A549 (cell line): ENCODE measurements around the gene FUT8. TPM values are rescaled to one million over a fixed set of nuclear protein-coding genes. Genes with fewer than 3 reads are reported as not detected.

Experiments
- ATAC-seq, 2 experiments: fragments of 200-7000 bp in 1 of 2; fragments of >200 bp in 1 of 2; cut with Nextera tagmentation in 1 of 2; cut with Tn5 transposase in 1 of 2; 3 replicates each; pipeline versions ENCODE4 v1.8.0 to v1.9.1; 2018 to 2020; ENCODE audit warnings: mild to moderate bottlenecking in 1 of 2, moderate library complexity in 1 of 2
- CTCF ChIA-PET: fragments of 300-600 bp; sonication (Branson Sonifier 250); formaldehyde crosslinking; extraction: SDS; loops from one replicate; lab custom pipeline; 2021; ENCODE audit warnings: antibody characterized with exemption, inconsistent platforms; lab: Yijun Ruan, JAX
- POLR2A ChIA-PET: fragments of 350-600 bp; formaldehyde crosslinking; extraction: SDS; loops from one replicate; lab custom pipeline; 2021; ENCODE audit warnings: antibody characterized with exemption, inconsistent platforms; lab: Yijun Ruan, JAX
- DNase-seq, 2 experiments: peaks; one replicate each; pipeline versions ENCODE4 v3.0.0 to v3.0.0-alpha.2; 2011 to 2016; ENCODE audit warnings: low read depth in 1 of 2, low spot score in 1 of 2
- FAIRE-seq: peaks from 2 replicates; lab custom pipeline; 2011; peaks lifted over from hg19 to GRCh38; lab: Jason Lieb, UNC
- H3K27ac ChIP-seq, 2 experiments: fragments of >200 bp; sonication (Bioruptor Twin); formaldehyde crosslinking; 3 replicates each; pipeline ENCODE4 v1.5.1; 2016 to 2017
- H3K4me1 ChIP-seq: fragments of >200 bp; sonication (Bioruptor Twin); formaldehyde crosslinking; 3 replicates; pipeline ENCODE4 v1.6.1; 2016
- H3K4me2 ChIP-seq: fragments of >200 bp; sonication (Bioruptor Twin); formaldehyde crosslinking; 3 replicates; pipeline ENCODE4 v1.6.1; 2016
- H3K4me3 ChIP-seq: fragments of >200 bp; sonication (Bioruptor Twin); formaldehyde crosslinking; 3 replicates; pipeline ENCODE4 v1.5.1; 2016
- H3K9me3 ChIP-seq: fragments of >200 bp; sonication (Bioruptor Twin); formaldehyde crosslinking; 3 replicates; pipeline ENCODE4 v1.6.1; 2016
- CEBPB ChIP-seq, 2 experiments: fragments of >200 bp in 1 of 2; sonication (Bioruptor Twin) in 1 of 2; formaldehyde crosslinking in 1 of 2; IDR thresholded peaks; 2 replicates each; pipeline ENCODE4 v1.6.1; 2012 to 2016
- CHD2 ChIP-seq: fragments of 150-350 bp; IDR thresholded peaks from 2 replicates; pipeline ENCODE4 v1.6.1; 2014; ENCODE audit warnings: low read length; ENCODE audit not compliant: partially characterized antibody
- EHMT2 ChIP-seq: fragments of 200-600 bp; sonication (generic); IDR thresholded peaks from 2 replicates; pipeline ENCODE4 v1.6.1; 2016; ENCODE audit warnings: antibody characterized with exemption, low read depth, mild to moderate bottlenecking, moderate library complexity
- FOSL2 ChIP-seq, 2 experiments: fragments of 450-650 bp in 1 of 2; fragments of >200 bp in 1 of 2; sonication (Bioruptor Twin) in 1 of 2; formaldehyde crosslinking; IDR thresholded peaks; 2 replicates each; pipeline versions ENCODE4 v1.5.0 to v1.6.1; 2016 to 2020; ENCODE audit warnings: mild to moderate bottlenecking in 1 of 2, moderate library complexity in 1 of 2
- GATA3 ChIP-seq: IDR thresholded peaks from 2 replicates; pipeline ENCODE4 v1.6.1; 2012; ENCODE audit warnings: borderline replicate concordance
- HDAC2 ChIP-seq: fragments of 200-600 bp; sonication (generic); IDR thresholded peaks from 2 replicates; pipeline ENCODE4 v1.6.1; 2016
- HEYL ChIP-seq: fragments of 250-450 bp; sonication (Bioruptor Pico); IDR thresholded peaks from 2 replicates; pipeline ENCODE4 v1.8.0; 2021; ENCODE audit warnings: mild to moderate bottlenecking, moderate library complexity
- HOXB13 ChIP-seq: fragments of 250-450 bp; sonication (Bioruptor Pico); IDR thresholded peaks from 2 replicates; pipeline ENCODE4 v1.5.0; 2020; ENCODE audit warnings: low read depth, mild to moderate bottlenecking, moderate library complexity
- JUN ChIP-seq, 2 experiments: fragments of >200 bp; sonication (Bioruptor Twin); formaldehyde crosslinking; IDR thresholded peaks; 2 replicates in 1 of 2; 3 replicates in 1 of 2; pipeline ENCODE4 v1.6.1; 2016 to 2017
- JUNB ChIP-seq: fragments of >200 bp; sonication (Bioruptor Twin); formaldehyde crosslinking; IDR thresholded peaks from 2 replicates; pipeline ENCODE4 v1.6.1; 2016
- MAZ ChIP-seq: fragments of 150-350 bp; IDR thresholded peaks from 2 replicates; pipeline ENCODE4 v1.6.1; 2014; ENCODE audit warnings: antibody characterized with exemption, low read depth, low read length, borderline replicate concordance
- NFE2L2 ChIP-seq: fragments of 150-350 bp; conservative IDR thresholded peaks from 2 replicates; pipeline ENCODE4 v1.6.1; 2014; ENCODE audit warnings: low read length
- NPAS2 ChIP-seq: fragments of 250-450 bp; sonication (Bioruptor Pico); IDR thresholded peaks from 2 replicates; pipeline ENCODE4 v1.8.0; 2022; ENCODE audit warnings: mild to moderate bottlenecking, moderate library complexity, borderline replicate concordance
- NR3C1 ChIP-seq: fragments of >200 bp; sonication (Bioruptor Twin); formaldehyde crosslinking; IDR thresholded peaks from 3 replicates; pipeline ENCODE4 v1.6.1; 2017
- PHF8 ChIP-seq: fragments of 200-600 bp; sonication (generic); IDR thresholded peaks from 2 replicates; pipeline ENCODE4 v1.6.1; 2016; ENCODE audit warnings: low read depth, mild to moderate bottlenecking, antibody characterized with exemption, moderate library complexity, borderline replicate concordance
- POLR2AphosphoS2 ChIP-seq: conservative IDR thresholded peaks from 2 replicates; pipeline ENCODE4 v1.6.1; 2012; ENCODE audit warnings: low read length, improper control_type of control experiment, inconsistent platforms
- RAD21 ChIP-seq, 2 experiments: fragments of >200 bp in 1 of 2; sonication (Bioruptor Twin) in 1 of 2; formaldehyde crosslinking in 1 of 2; IDR thresholded peaks in 1 of 2; conservative IDR thresholded peaks in 1 of 2; 2 replicates in 1 of 2; 3 replicates in 1 of 2; pipeline ENCODE4 v1.6.1; 2012 to 2018; ENCODE audit warnings: inconsistent platforms in 1 of 2
- RFX5 ChIP-seq: fragments of 450-650 bp; IDR thresholded peaks from 2 replicates; pipeline ENCODE4 v1.7.1; 2014; ENCODE audit warnings: antibody characterized with exemption, mild to moderate bottlenecking, moderate library complexity
- SMC3 ChIP-seq: fragments of >200 bp; sonication (Bioruptor Twin); formaldehyde crosslinking; IDR thresholded peaks from 3 replicates; pipeline ENCODE4 v1.6.1; 2018; ENCODE audit warnings: inconsistent platforms
- SREBF2 ChIP-seq: fragments of 450-650 bp; IDR thresholded peaks from 2 replicates; pipeline ENCODE4 v1.6.1; 2014; ENCODE audit warnings: mild to moderate bottlenecking, moderate library complexity
- TFCP2L1 ChIP-seq: fragments of 250-450 bp; sonication (Bioruptor Pico); IDR thresholded peaks from 2 replicates; pipeline ENCODE4 v1.5.0; 2021; ENCODE audit warnings: mild to moderate bottlenecking
- ZSCAN20 ChIP-seq: fragments of 250-450 bp; sonication (Bioruptor Pico); IDR thresholded peaks from 2 replicates; pipeline ENCODE4 v1.8.0; 2022; ENCODE audit warnings: mild to moderate bottlenecking, moderate library complexity
- WGBS: methylation state at CpG from one replicate; pipeline ENCODE4 v1.1.6; 2017; ENCODE audit errors: missing lambda C conversion rate; 5-methylcytosine and 5-hydroxymethylcytosine counted together
- polyA plus RNA-seq, 4 experiments: library from polyadenylated mRNA; depleted of rRNA in 3 of 4; stranded (reverse); fragments of >200 nt; fragmentation: RNase III in 1 of 4; extraction: RNeasy Plus Mini Kit Qiagen cat#74134 plus additional on column Dnase treatment in 1 of 4; gene quantifications; 2 replicates in 3 of 4; 3 replicates in 1 of 4; pipeline ENCODE4 v1.2.3, GENCODE V29; 2011 to 2017
- TF ChIP-seq, protein P1 (sequence below): fragments of >200 bp; sonication (Bioruptor Twin); formaldehyde crosslinking; IDR thresholded peaks from 3 replicates; pipeline ENCODE4 v1.5.1; 2016
- TF ChIP-seq, protein P2 (sequence below): IDR thresholded peaks from 2 replicates; pipeline ENCODE4 v1.6.1; 2012
- TF ChIP-seq, protein P3 (sequence below): IDR thresholded peaks from 2 replicates; pipeline ENCODE4 v1.6.1; 2012
- TF ChIP-seq, protein P4 (sequence below): fragments of 150-350 bp; IDR thresholded peaks from 2 replicates; pipeline ENCODE4 v1.6.1; 2014; ENCODE audit warnings: low read depth, mild to moderate bottlenecking, low read length
- TF ChIP-seq, protein P5 (sequence below): fragments of 450-650 bp; IDR thresholded peaks from 2 replicates; pipeline ENCODE4 v1.6.1; 2014; ENCODE audit warnings: antibody characterized with exemption
- TF ChIP-seq, protein P6 (sequence below): IDR thresholded peaks from 2 replicates; pipeline ENCODE4 v1.6.1; 2012; ENCODE audit warnings: low read depth, borderline replicate concordance
- TF ChIP-seq, protein P7 (sequence below): fragments of >200 bp; sonication (Bioruptor Twin); formaldehyde crosslinking; IDR thresholded peaks from 3 replicates; pipeline ENCODE4 v1.6.1; 2016

FUT8 gene
- polyA plus RNA-seq, 2 of the 4 experiments (the other 2 are of a cell fraction): 20.3 to 22.9 TPM

DNA sequence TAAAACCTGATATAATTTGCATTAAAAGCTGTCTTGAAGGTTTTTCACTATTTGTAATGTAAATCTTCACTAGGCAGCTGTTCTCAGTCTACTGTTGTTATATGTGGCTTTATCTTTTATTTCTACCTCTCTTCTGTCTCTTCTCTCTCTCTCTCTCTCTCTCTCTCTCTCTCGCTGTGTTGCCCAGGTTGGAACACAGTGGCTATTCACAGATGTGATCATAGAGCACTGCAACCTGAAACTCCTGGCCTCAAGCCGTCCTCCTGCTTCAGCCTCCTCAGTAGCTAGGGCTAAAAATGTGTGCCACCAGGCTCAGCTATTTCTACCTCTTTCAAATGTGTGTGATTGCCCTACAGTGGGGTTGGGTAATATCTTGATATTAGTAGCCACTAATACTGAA, 21.1 kb downstream of the FUT8 start:
- Histone ChIP-seq H3K27ac (no peak overlapping the region), H3K4me2 (no peak overlapping the region), H3K4me3 (no peak overlapping the region), H3K4me1 (no peaks in the 10 kb centered on the region), H3K9me3 (no peaks in the 10 kb centered on the region)
- no peak for DNase-seq
- TF ChIP-seq SREBF2 (no peak), TFCP2L1 (no peak), POLR2AphosphoS2 (no peak), HDAC2 (no peak), JUN (IDR thresholded peaks at IDR 0.05) (no peak), HOXB13 (CRISPR knock-in tag) (no peak), MAZ (no peak), NPAS2 (CRISPR knock-in tag) (no peak), PHF8 (no peak), EHMT2 (no peak)
- TF ChIP-seq, protein P1, sequence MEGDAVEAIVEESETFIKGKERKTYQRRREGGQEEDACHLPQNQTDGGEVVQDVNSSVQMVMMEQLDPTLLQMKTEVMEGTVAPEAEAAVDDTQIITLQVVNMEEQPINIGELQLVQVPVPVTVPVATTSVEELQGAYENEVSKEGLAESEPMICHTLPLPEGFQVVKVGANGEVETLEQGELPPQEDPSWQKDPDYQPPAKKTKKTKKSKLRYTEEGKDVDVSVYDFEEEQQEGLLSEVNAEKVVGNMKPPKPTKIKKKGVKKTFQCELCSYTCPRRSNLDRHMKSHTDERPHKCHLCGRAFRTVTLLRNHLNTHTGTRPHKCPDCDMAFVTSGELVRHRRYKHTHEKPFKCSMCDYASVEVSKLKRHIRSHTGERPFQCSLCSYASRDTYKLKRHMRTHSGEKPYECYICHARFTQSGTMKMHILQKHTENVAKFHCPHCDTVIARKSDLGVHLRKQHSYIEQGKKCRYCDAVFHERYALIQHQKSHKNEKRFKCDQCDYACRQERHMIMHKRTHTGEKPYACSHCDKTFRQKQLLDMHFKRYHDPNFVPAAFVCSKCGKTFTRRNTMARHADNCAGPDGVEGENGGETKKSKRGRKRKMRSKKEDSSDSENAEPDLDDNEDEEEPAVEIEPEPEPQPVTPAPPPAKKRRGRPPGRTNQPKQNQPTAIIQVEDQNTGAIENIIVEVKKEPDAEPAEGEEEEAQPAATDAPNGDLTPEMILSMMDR: no peak
- TF ChIP-seq, protein P2, sequence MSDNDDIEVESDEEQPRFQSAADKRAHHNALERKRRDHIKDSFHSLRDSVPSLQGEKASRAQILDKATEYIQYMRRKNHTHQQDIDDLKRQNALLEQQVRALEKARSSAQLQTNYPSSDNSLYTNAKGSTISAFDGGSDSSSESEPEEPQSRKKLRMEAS: no peak
- no peak for ATAC-seq
- WGBS: 82% methylated on average over 2 of the region's 2 CpGs
- POLR2A ChIA-PET: interaction anchor here (0.7 kb wide), 1 partner anchor 1799 kb away, joined by 4 read pairs; no protein-coding TSS in a partner anchor
- FAIRE-seq: no peak
- CTCF ChIA-PET: interaction anchor here (0.9 to 1.2 kb wide), 3 partner anchors 8 to 45 kb away, joined by 3 read pairs; no protein-coding TSS in a partner anchor

DNA sequence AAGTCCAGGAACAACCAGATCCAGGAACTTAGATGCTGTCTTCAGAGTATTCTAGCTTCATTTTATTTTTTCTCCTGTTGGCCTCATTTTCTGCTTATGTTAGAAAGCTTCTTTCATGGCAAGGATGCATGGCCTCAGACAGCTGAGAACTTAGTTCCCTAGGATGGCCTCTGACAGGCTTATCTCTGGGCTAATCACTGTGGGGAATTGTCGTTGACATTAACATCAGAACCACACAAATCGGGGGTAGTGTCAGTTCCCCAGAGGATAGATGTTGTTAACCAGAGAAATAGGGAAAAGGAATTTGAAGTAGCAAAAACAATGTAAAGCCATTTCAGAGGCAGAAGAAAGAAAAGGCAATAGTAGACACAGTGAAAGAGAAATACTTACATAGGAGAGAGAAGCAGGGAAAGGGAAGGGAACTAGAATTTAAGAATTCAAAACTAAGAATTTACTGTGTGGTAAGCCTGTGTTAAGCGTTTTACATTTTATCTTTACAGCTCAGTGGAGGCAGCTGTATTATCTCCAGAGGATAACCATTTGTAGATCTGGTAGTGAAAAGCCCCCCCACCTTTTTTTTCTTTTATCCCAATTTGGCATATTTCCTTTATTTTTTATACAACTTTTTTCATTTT, 21.8 kb downstream of the FUT8 start:
- WGBS: 85% methylated on average over 3 of the region's 3 CpGs
- ChIA-PET CTCF (interaction anchor here (1.2 kb wide), 1 partner anchor 44 kb away, joined by 3 read pairs; no protein-coding TSS in a partner anchor), POLR2A (no interaction called here)
- Histone ChIP-seq H3K4me3 (no peak overlapping the region), H3K9me3 (no peaks in the 10 kb centered on the region), H3K27ac (no peak overlapping the region), H3K4me2 (no peak overlapping the region), H3K4me1 (no peaks in the 10 kb centered on the region)
- ATAC-seq (no peak), DNase-seq (no peak), FAIRE-seq (no peak)
- TF ChIP-seq RFX5: no peak
- TF ChIP-seq JUNB: no peak
- no peak for TF ChIP-seq CHD2
- TF ChIP-seq, protein P3, sequence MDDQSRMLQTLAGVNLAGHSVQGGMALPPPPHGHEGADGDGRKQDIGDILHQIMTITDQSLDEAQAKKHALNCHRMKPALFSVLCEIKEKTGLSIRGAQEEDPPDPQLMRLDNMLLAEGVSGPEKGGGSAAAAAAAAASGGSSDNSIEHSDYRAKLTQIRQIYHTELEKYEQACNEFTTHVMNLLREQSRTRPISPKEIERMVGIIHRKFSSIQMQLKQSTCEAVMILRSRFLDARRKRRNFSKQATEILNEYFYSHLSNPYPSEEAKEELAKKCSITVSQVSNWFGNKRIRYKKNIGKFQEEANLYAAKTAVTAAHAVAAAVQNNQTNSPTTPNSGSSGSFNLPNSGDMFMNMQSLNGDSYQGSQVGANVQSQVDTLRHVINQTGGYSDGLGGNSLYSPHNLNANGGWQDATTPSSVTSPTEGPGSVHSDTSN: no peak
- no peak for TF ChIP-seq NR3C1
- TF ChIP-seq, protein P4, sequence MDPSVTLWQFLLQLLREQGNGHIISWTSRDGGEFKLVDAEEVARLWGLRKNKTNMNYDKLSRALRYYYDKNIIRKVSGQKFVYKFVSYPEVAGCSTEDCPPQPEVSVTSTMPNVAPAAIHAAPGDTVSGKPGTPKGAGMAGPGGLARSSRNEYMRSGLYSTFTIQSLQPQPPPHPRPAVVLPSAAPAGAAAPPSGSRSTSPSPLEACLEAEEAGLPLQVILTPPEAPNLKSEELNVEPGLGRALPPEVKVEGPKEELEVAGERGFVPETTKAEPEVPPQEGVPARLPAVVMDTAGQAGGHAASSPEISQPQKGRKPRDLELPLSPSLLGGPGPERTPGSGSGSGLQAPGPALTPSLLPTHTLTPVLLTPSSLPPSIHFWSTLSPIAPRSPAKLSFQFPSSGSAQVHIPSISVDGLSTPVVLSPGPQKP: no peak
- TF ChIP-seq NFE2L2: no peak
- TF ChIP-seq, protein P2: no peak
- no peak for TF ChIP-seq ZSCAN20 (CRISPR knock-in tag)
- TF ChIP-seq, protein P5, sequence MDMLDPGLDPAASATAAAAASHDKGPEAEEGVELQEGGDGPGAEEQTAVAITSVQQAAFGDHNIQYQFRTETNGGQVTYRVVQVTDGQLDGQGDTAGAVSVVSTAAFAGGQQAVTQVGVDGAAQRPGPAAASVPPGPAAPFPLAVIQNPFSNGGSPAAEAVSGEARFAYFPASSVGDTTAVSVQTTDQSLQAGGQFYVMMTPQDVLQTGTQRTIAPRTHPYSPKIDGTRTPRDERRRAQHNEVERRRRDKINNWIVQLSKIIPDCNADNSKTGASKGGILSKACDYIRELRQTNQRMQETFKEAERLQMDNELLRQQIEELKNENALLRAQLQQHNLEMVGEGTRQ: no peak
- no peak for TF ChIP-seq FOSL2 (IDR thresholded peaks at IDR 0.05)
- TF ChIP-seq FOSL2 (CRISPR knock-in tag; IDR thresholded peaks at IDR 0.05): no peak
- no peak for TF ChIP-seq HEYL (CRISPR knock-in tag)
- TF ChIP-seq, protein P6, sequence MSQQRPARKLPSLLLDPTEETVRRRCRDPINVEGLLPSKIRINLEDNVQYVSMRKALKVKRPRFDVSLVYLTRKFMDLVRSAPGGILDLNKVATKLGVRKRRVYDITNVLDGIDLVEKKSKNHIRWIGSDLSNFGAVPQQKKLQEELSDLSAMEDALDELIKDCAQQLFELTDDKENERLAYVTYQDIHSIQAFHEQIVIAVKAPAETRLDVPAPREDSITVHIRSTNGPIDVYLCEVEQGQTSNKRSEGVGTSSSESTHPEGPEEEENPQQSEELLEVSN: no peak
- TF ChIP-seq GATA3: no peak
- TF ChIP-seq, protein P7, sequence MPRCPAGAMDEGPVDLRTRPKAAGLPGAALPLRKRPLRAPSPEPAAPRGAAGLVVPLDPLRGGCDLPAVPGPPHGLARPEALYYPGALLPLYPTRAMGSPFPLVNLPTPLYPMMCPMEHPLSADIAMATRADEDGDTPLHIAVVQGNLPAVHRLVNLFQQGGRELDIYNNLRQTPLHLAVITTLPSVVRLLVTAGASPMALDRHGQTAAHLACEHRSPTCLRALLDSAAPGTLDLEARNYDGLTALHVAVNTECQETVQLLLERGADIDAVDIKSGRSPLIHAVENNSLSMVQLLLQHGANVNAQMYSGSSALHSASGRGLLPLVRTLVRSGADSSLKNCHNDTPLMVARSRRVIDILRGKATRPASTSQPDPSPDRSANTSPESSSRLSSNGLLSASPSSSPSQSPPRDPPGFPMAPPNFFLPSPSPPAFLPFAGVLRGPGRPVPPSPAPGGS: no peak
- TF ChIP-seq NPAS2 (CRISPR knock-in tag): no peak
- TF ChIP-seq CEBPB (IDR thresholded peaks at IDR 0.05): no peak
- TF ChIP-seq RAD21 (conservative IDR thresholded peaks at IDR 0.05 in 1 of 2, IDR thresholded peaks at IDR 0.05 in 1 of 2): no peak
- TF ChIP-seq SMC3: no peak
